WTC11 (cell line): ENCODE data around the gene C11orf21. TPM values are rescaled to one million over a fixed set of nuclear protein-coding genes. Genes with fewer than 3 reads are reported as not detected.
A peak's percentile ranks its signal among the peaks of the same experiment; 100 is the strongest.

ENCODE experiments used
- ATAC-seq: fragments of 200-7000 bp; cut with Tn5 transposase; 2 replicates; pipeline ENCODE4 v1.10.0; 2021; ENCODE audit warnings: mild to moderate bottlenecking, moderate library complexity
- CTCF ChIA-PET: fragments of 300-600 bp; sonication (Branson Sonifier 250); formaldehyde crosslinking; loops from one replicate; lab custom pipeline; 2021; ENCODE audit warnings: antibody characterized with exemption; lab: Charles Lee
- POLR2A ChIA-PET: fragments of 350-600 bp; sonication (Branson Sonifier 250); formaldehyde crosslinking; loops from one replicate; lab custom pipeline; 2021; ENCODE audit warnings: antibody characterized with exemption; lab: Charles Lee
- DNase-seq: peaks from one replicate; pipeline ENCODE4 v3.0.0; 2021; ENCODE audit warnings: low spot score
- H3K27ac Mint-ChIP-seq: 2 replicates; pipeline ENCODE4 v1.8.0; 2021; ENCODE audit warnings: mixed read lengths
- H3K27me3 Mint-ChIP-seq: 2 replicates; pipeline ENCODE4 v1.8.0; 2021; ENCODE audit warnings: low read depth, mild to moderate bottlenecking, moderate library complexity, mixed read lengths
- H3K36me3 Mint-ChIP-seq: 2 replicates; pipeline ENCODE4 v1.8.0; 2021; ENCODE audit warnings: mixed read lengths
- H3K4me1 Mint-ChIP-seq: 2 replicates; pipeline ENCODE4 v1.8.0; 2022; ENCODE audit warnings: mixed read lengths
- H3K4me3 Mint-ChIP-seq: 2 replicates; pipeline ENCODE4 v1.8.0; 2021; ENCODE audit warnings: mild to moderate bottlenecking, moderate library complexity, mixed read lengths
- H3K9me3 Mint-ChIP-seq: 2 replicates; pipeline ENCODE4 v1.8.0; 2021; ENCODE audit warnings: mixed read lengths
- ATF1 ChIP-seq: sonication (generic); formaldehyde crosslinking; IDR thresholded peaks from 2 replicates; pipeline ENCODE4 v1.8.1; 2023; ENCODE audit warnings: mild to moderate bottlenecking, moderate library complexity, missing genetic modification reagents
- ELF4 ChIP-seq: sonication (generic); formaldehyde crosslinking; IDR thresholded peaks from 2 replicates; pipeline ENCODE4 v1.8.1; 2022; ENCODE audit warnings: low read depth, mild to moderate bottlenecking, moderate library complexity, missing genetic modification reagents
- FOXJ3 ChIP-seq: sonication (generic); formaldehyde crosslinking; IDR thresholded peaks from 2 replicates; pipeline ENCODE4 v1.9.0; 2021; ENCODE audit warnings: missing genetic modification reagents, mild to moderate bottlenecking, borderline replicate concordance
- FOXK1 ChIP-seq: sonication (generic); formaldehyde crosslinking; IDR thresholded peaks from 2 replicates; pipeline ENCODE4 v1.8.0; 2022; ENCODE audit warnings: mild to moderate bottlenecking, moderate library complexity, missing genetic modification reagents
- GABPB1 ChIP-seq: sonication (generic); formaldehyde crosslinking; IDR thresholded peaks from 2 replicates; pipeline ENCODE4 v1.8.1; 2023; ENCODE audit warnings: mild to moderate bottlenecking, missing genetic modification reagents
- JAZF1 ChIP-seq: fragments of 250-450 bp; sonication (Bioruptor Pico); IDR thresholded peaks from 2 replicates; pipeline ENCODE4 v1.9.0; 2021; ENCODE audit warnings: moderate library complexity, mild to moderate bottlenecking, inconsistent platforms
- MAX ChIP-seq: sonication (generic); formaldehyde crosslinking; IDR thresholded peaks from 2 replicates; pipeline ENCODE4 v1.8.0; 2022; ENCODE audit warnings: mild to moderate bottlenecking, missing genetic modification reagents
- MYBL2 ChIP-seq: sonication (generic); formaldehyde crosslinking; IDR thresholded peaks from 2 replicates; pipeline ENCODE4 v1.8.1; 2023; ENCODE audit warnings: mild to moderate bottlenecking, moderate library complexity, missing genetic modification reagents
- NR1H2 ChIP-seq: sonication (generic); formaldehyde crosslinking; IDR thresholded peaks from 2 replicates; pipeline ENCODE4 v1.9.0; 2021; ENCODE audit warnings: mild to moderate bottlenecking, moderate library complexity, missing genetic modification reagents
- PREB ChIP-seq: sonication (generic); formaldehyde crosslinking; IDR thresholded peaks from 2 replicates; pipeline ENCODE4 v1.8.1; 2022; ENCODE audit warnings: mild to moderate bottlenecking, missing genetic modification reagents, moderate library complexity, borderline replicate concordance
- PRRX2 ChIP-seq: fragments of 250-450 bp; sonication (Bioruptor Pico); IDR thresholded peaks from 2 replicates; pipeline ENCODE4 v1.8.0; 2021; ENCODE audit warnings: mild to moderate bottlenecking
- RORB ChIP-seq: fragments of 250-450 bp; sonication (Bioruptor Pico); IDR thresholded peaks from 2 replicates; pipeline ENCODE4 v1.9.0; 2021; ENCODE audit warnings: mild to moderate bottlenecking
- SMAD3 ChIP-seq: sonication (generic); formaldehyde crosslinking; IDR thresholded peaks from 2 replicates; pipeline ENCODE4 v1.8.0; 2022; ENCODE audit warnings: missing genetic modification reagents, mild to moderate bottlenecking, borderline replicate concordance
- SP1 ChIP-seq: sonication (generic); formaldehyde crosslinking; conservative IDR thresholded peaks from 2 replicates; pipeline ENCODE4 v1.8.1; 2022; ENCODE audit warnings: missing genetic modification reagents
- TCF7 ChIP-seq: sonication (generic); formaldehyde crosslinking; IDR thresholded peaks from 2 replicates; pipeline ENCODE4 v1.8.0; 2022; ENCODE audit warnings: mild to moderate bottlenecking, low read depth, missing genetic modification reagents, moderate library complexity
- ZBTB21 ChIP-seq: sonication (generic); formaldehyde crosslinking; IDR thresholded peaks from 2 replicates; pipeline ENCODE4 v1.8.1; 2023; ENCODE audit warnings: mild to moderate bottlenecking, missing genetic modification reagents, borderline replicate concordance
- ZNF219 ChIP-seq: sonication (generic); formaldehyde crosslinking; IDR thresholded peaks from 2 replicates; pipeline ENCODE4 v1.8.0; 2023; ENCODE audit warnings: missing genetic modification reagents, mild to moderate bottlenecking, borderline replicate concordance
- ZNF263 ChIP-seq: sonication (generic); formaldehyde crosslinking; IDR thresholded peaks from 2 replicates; pipeline ENCODE4 v1.8.1; 2022; ENCODE audit warnings: low read depth, mild to moderate bottlenecking, moderate library complexity, missing genetic modification reagents
- ZNF416 ChIP-seq: fragments of 250-450 bp; sonication (Bioruptor Pico); IDR thresholded peaks from 2 replicates; pipeline ENCODE4 v1.9.0; 2021; ENCODE audit warnings: mild to moderate bottlenecking, inconsistent platforms
- total RNA-seq: library from RNA; stranded (reverse); gene quantifications from 3 replicates; pipeline ENCODE4 v1.2.3, GENCODE V29; 2021
- TF ChIP-seq, protein P1 (sequence below): fragments of 200-600 bp; IDR thresholded peaks from 2 replicates; pipeline ENCODE4 v1.8.0; 2022; ENCODE audit warnings: antibody characterized with exemption
- TF ChIP-seq, protein P2 (sequence below): sonication (generic); formaldehyde crosslinking; IDR thresholded peaks from 2 replicates; pipeline ENCODE4 v1.8.1; 2023; ENCODE audit warnings: mild to moderate bottlenecking, missing genetic modification reagents, moderate library complexity

C11orf21 gene
- total RNA-seq, 1 experiment from 2014 or later, result 0.24 TPM

- H3K4me3 Mint-ChIP-seq, result peak overlapping the region; percentile 57
- POLR2A ChIA-PET, result no interaction called here
These were observed 32.8 kb downstream of the C11orf21 start for GRCh38 chr11:2268729-2269600.

DNA sequence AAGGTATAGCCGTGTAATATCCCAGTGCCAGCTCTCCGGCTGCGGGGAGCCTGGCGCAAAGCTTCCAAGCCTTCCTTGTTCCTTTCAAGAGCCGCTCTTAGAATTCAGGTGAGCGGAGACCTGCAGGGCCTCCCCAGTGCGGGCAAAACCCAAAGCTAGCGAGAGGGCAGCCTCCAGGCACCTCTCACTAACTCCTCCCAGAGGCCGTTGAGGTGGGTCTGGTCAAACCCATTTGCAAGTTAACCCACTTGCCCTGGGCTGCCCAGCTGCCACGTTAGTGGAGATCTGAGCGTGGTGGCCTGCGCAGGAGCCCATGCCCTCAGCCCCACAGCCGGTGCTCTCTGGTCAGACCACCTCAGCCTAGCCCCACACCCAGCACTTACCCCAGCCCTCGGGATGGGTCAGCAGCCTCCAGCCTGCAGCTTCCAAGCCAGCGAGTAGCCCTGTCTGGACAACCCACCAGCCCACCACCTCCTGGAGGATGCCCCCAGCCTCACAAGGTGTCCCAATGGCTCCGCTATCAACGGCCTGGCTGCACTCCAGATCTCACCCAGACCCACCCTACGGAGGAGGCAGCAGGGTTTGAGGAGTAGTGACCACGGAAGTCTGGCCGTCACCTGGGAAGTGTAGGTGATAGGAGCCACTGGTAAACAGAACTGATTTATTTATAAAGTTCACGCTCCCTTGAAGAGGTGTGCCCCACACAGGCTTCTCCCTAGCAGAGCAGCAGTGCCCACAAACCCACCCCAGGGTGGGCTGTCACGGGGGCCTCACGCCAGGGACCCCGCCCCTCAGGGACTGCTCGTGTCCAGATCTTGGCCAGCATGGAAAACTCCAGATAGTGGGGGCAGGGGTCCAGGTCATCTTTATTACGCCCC lies 33.6 kb downstream of the C11orf21 start:
- no peaks in the 10 kb centered on the region for H3K9me3 Mint-ChIP-seq
- H3K27me3 Mint-ChIP-seq, result peaks cover 67% of the 10 kb centered on the region
- DNase-seq (no peak), ATAC-seq (no peak)
- ChIA-PET POLR2A (no interaction called here), CTCF (interaction anchor here (0.6 to 2.3 kb wide), 7 partner anchors 37 to 507 kb away, joined by 3 to 10 read pairs (median 4); partner anchors contain the start of gene TSSC4)
- TF ChIP-seq, protein P1, sequence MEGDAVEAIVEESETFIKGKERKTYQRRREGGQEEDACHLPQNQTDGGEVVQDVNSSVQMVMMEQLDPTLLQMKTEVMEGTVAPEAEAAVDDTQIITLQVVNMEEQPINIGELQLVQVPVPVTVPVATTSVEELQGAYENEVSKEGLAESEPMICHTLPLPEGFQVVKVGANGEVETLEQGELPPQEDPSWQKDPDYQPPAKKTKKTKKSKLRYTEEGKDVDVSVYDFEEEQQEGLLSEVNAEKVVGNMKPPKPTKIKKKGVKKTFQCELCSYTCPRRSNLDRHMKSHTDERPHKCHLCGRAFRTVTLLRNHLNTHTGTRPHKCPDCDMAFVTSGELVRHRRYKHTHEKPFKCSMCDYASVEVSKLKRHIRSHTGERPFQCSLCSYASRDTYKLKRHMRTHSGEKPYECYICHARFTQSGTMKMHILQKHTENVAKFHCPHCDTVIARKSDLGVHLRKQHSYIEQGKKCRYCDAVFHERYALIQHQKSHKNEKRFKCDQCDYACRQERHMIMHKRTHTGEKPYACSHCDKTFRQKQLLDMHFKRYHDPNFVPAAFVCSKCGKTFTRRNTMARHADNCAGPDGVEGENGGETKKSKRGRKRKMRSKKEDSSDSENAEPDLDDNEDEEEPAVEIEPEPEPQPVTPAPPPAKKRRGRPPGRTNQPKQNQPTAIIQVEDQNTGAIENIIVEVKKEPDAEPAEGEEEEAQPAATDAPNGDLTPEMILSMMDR, result no peak
- TF ChIP-seq ELF4 (CRISPR knock-in tag) (no peak), PREB (no peak), FOXJ3 (CRISPR knock-in tag) (no peak), ZNF263 (no peak), FOXK1 (CRISPR knock-in tag) (no peak), RORB (CRISPR knock-in tag) (no peak), JAZF1 (CRISPR knock-in tag) (no peak), ATF1 (CRISPR knock-in tag) (no peak), TCF7 (CRISPR knock-in tag) (no peak), ZNF416 (CRISPR knock-in tag) (no peak), ZBTB21 (CRISPR knock-in tag) (no peak), MAX (CRISPR knock-in tag) (no peak), GABPB1 (CRISPR knock-in tag) (no peak), PRRX2 (CRISPR knock-in tag) (no peak), ZNF219 (no peak)
- TF ChIP-seq, protein P2, sequence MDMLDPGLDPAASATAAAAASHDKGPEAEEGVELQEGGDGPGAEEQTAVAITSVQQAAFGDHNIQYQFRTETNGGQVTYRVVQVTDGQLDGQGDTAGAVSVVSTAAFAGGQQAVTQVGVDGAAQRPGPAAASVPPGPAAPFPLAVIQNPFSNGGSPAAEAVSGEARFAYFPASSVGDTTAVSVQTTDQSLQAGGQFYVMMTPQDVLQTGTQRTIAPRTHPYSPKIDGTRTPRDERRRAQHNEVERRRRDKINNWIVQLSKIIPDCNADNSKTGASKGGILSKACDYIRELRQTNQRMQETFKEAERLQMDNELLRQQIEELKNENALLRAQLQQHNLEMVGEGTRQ, result no peak
- no peaks in the 10 kb centered on the region for H3K36me3 Mint-ChIP-seq
- peaks cover 11% of the 10 kb centered on the region for H3K4me1 Mint-ChIP-seq
- H3K4me3 Mint-ChIP-seq, result peak overlapping the region; percentile 57
- H3K27ac Mint-ChIP-seq, result no peak overlapping the region

More at GRCh38 chr11:2268729-2269600, 32.8 kb downstream of the C11orf21 start:
- Mint-ChIP-seq H3K4me1 (peaks cover 11% of the 10 kb centered on the region), H3K27me3 (peaks cover 76% of the 10 kb centered on the region), H3K36me3 (no peaks in the 10 kb centered on the region), H3K9me3 (no peaks in the 10 kb centered on the region), H3K27ac (no peak overlapping the region)
- ATAC-seq (peak; percentile 37), DNase-seq (peak; percentile 75)
- TF ChIP-seq RORB (CRISPR knock-in tag) (no peak), NR1H2 (CRISPR knock-in tag) (no peak), MAX (CRISPR knock-in tag) (0 out of 2 replicates have a peak, but pooled peaks have one; percentile 21), FOXK1 (CRISPR knock-in tag) (0 out of 2 replicates have a peak, but pooled peaks have one; percentile 25), SMAD3 (no peak), GABPB1 (CRISPR knock-in tag) (peak; percentile 47; the same call in 1 of the 2 replicates), MYBL2 (CRISPR knock-in tag) (no peak), SP1 (CRISPR knock-in tag) (0 out of 2 replicates have a peak, but pooled peaks have one; percentile 43)
- CTCF ChIA-PET, result interaction anchor here (0.6 to 2.3 kb wide), 9 partner anchors 30 to 506 kb away, joined by 3 to 10 read pairs (median 5); no protein-coding TSS in a partner anchor
